ENCODE data around the gene LY6G5C.
A peak's percentile ranks its signal among the peaks of the same experiment; 100 is the strongest.

Gene LY6G5C

GRCh38 chr6:31691078-31691463 lies 10.2 kb upstream of the LY6G5C start:
- no peak for DNase-seq

GRCh38 chr6:31690231-31691077 lies 9.6 kb upstream of the LY6G5C start:
- no peak for DNase-seq

GRCh38 chr6:31689249-31690110 lies 8.6 kb upstream of the LY6G5C start:
- DNase-seq: no peak

- DNase-seq: no peak
These were observed 7.2 kb upstream of the LY6G5C start for GRCh38 chr6:31687860-31688693.

GRCh38 chr6:31687321-31687720 lies 6.5 kb upstream of the LY6G5C start:
- no peak for DNase-seq

- no peak for DNase-seq
These were observed 5.6 kb upstream of the LY6G5C start for GRCh38 chr6:31686483-31686882.

- no peak for DNase-seq
These were observed 2.7 kb upstream of the LY6G5C start for GRCh38 chr6:31683591-31683990.

- peak; percentile 85 for DNase-seq
These were observed 336 bp upstream of the LY6G5C start for GRCh38 chr6:31681135-31681671.

- no peak for DNase-seq
These were observed 2.9 kb downstream of the LY6G5C start for GRCh38 chr6:31677955-31678354.

- no peak for DNase-seq
These were observed 4.0 kb downstream of the LY6G5C start for GRCh38 chr6:31676904-31677303.

- DNase-seq: no peak
These were observed 4.5 kb downstream of the LY6G5C start for GRCh38 chr6:31676322-31676903.

- DNase-seq: no peak
These were observed 11.2 kb downstream of the LY6G5C start, which contains the start of gene LY6G5B for GRCh38 chr6:31669676-31670075. TSS of gene LY6G5B (plus strand) at chr6:31669976. CDS start at chr6:31670951, 975 bp downstream.

- peak; percentile 14 for DNase-seq
These were observed 14.4 kb downstream of the LY6G5C start for GRCh38 chr6:31666337-31666965.

GRCh38 chr6:31665501-31666336 lies 15.1 kb downstream of the LY6G5C start, which contains the start of gene CSNK2B:
TSS of gene CSNK2B (plus strand) at chr6:31666080. CDS start at chr6:31666832, 752 bp downstream.
- peak; percentile 92 for DNase-seq

GRCh38 chr6:31664790-31665500 lies 15.9 kb downstream of the LY6G5C start, which contains the start of gene GPANK1:
TSS of gene GPANK1 (minus strand) at chr6:31664997. CDS start at chr6:31664478, 519 bp downstream.
- DNase-seq: peak; percentile 87

- DNase-seq: no peak
These were observed 16.7 kb downstream of the LY6G5C start for GRCh38 chr6:31663961-31664789.

- no peak for DNase-seq
These were observed 17.5 kb downstream of the LY6G5C start for GRCh38 chr6:31663126-31663960.
